ENCODE results near the gene WIPF3.

- TF ChIP-seq POLR2A (IDR thresholded peaks at IDR 0.05) (no peak), POLR2AphosphoS5 (IDR thresholded peaks at IDR 0.05) (no peak), CTCF (IDR thresholded peaks at IDR 0.05) (no peak), EP300 (IDR thresholded peaks at IDR 0.05) (no peak)
Measured at GRCh38 chr7:29889288-29889687, 83.0 kb downstream of the WIPF3 start.

Measured in stomach (tissue), 4 donors.